HepG2 (cell line): ENCODE measurements around the gene GAD1. TPM values are rescaled to one million over a fixed set of nuclear protein-coding genes. Genes with fewer than 3 reads are reported as not detected.
A peak's percentile ranks its signal among the peaks of the same experiment; 100 is the strongest.

Experiments used
- ETV5 ChIP-seq: IDR thresholded peaks from 2 replicates; pipeline ENCODE4 v1.6.1; 2018; ENCODE audit warnings: missing biosample characterization, missing genetic modification reagents, inconsistent platforms, borderline replicate concordance
- GMEB1 ChIP-seq: sonication (generic); formaldehyde crosslinking; IDR thresholded peaks from 2 replicates; pipeline ENCODE4 v1.5.1; 2020; ENCODE audit warnings: missing genetic modification reagents, mild to moderate bottlenecking, borderline replicate concordance
- GPN1 ChIP-seq: sonication (generic); formaldehyde crosslinking; IDR thresholded peaks from 2 replicates; pipeline ENCODE4 v1.5.1; 2020; ENCODE audit warnings: missing genetic modification reagents, borderline replicate concordance
- NR2F2 ChIP-seq: IDR thresholded peaks from 2 replicates; pipeline ENCODE4 v1.6.1; 2012; ENCODE audit warnings: low read depth, inconsistent platforms, borderline replicate concordance
- RXRB ChIP-seq: IDR thresholded peaks from 2 replicates; pipeline ENCODE4 v1.6.1; 2016; ENCODE audit warnings: borderline replicate concordance, missing genetic modification reagents, missing compliant biosample characterization
- SMAD1 ChIP-seq: sonication (generic); formaldehyde crosslinking; IDR thresholded peaks from 2 replicates; pipeline ENCODE4 v1.4.0; 2020; ENCODE audit warnings: missing genetic modification reagents, low read depth, mild to moderate bottlenecking, borderline replicate concordance
- SRF ChIP-seq: IDR thresholded peaks from 2 replicates; pipeline ENCODE4 v1.6.1; 2011; ENCODE audit warnings: mild to moderate bottlenecking, low read depth, low read length, moderate library complexity
- ZBTB10 ChIP-seq: sonication (generic); formaldehyde crosslinking; IDR thresholded peaks from 2 replicates; pipeline ENCODE4 v1.4.0; 2020; ENCODE audit warnings: missing genetic modification reagents, borderline replicate concordance
- ZNF557 ChIP-seq: sonication (generic); formaldehyde crosslinking; IDR thresholded peaks from 2 replicates; pipeline ENCODE4 v1.4.0; 2020; ENCODE audit warnings: missing genetic modification reagents
- ZNF781 ChIP-seq: sonication (generic); formaldehyde crosslinking; IDR thresholded peaks from 2 replicates; pipeline ENCODE4 v1.5.1; 2020; ENCODE audit warnings: borderline replicate concordance, mild to moderate bottlenecking, missing genetic modification reagents; ENCODE audit errors: not compliant biosample characterization
- ZSCAN5A ChIP-seq: sonication (generic); formaldehyde crosslinking; IDR thresholded peaks from 2 replicates; pipeline ENCODE4 v1.8.0; 2022; ENCODE audit warnings: mild to moderate bottlenecking, missing genetic modification reagents, borderline replicate concordance
- ZZZ3 ChIP-seq: sonication (generic); formaldehyde crosslinking; IDR thresholded peaks from 2 replicates; pipeline ENCODE4 v1.4.0; 2020; ENCODE audit warnings: missing genetic modification reagents, mild to moderate bottlenecking, borderline replicate concordance
- polyA plus RNA-seq, 8 experiments: library from polyadenylated mRNA; depleted of rRNA in 3 of 8; stranded (reverse) in 7 of 8; unstranded in 1 of 8; fragments of >200 nt; fragmentation: Illumina TruSeq in 4 of 8; extraction: Trizol in 4 of 8; gene quantifications; 2 replicates each; pipeline versions ENCODE4 v1.2.1 to v1.2.3, GENCODE V29; 2011 to 2016; ENCODE audit warnings: low read depth in 4 of 8, missing spikeins in 1 of 8, mixed read lengths in 1 of 8; ENCODE audit not compliant: insufficient read depth in 1 of 8
- total RNA-seq, 5 experiments: library from RNA; depleted of rRNA; stranded (reverse); fragments of >200 nt; fragmentation: Illumina TruSeq; extraction: Trizol; gene quantifications; 2 replicates each; pipeline ENCODE4 v1.2.3, GENCODE V29; 2016; ENCODE audit warnings: low read depth in 1 of 5
- TF ChIP-seq, protein P1 (sequence below): sonication (generic); formaldehyde crosslinking; IDR thresholded peaks from 2 replicates; pipeline ENCODE4 v1.4.0; 2020; ENCODE audit warnings: mild to moderate bottlenecking, missing genetic modification reagents

The GAD1 gene
- total and polyA plus RNA-seq, 2 of the 13 experiments (the other 11 are each of a cell fraction or from before 2014, with no cell fraction given), result 0.09 to 0.13 TPM

- TF ChIP-seq ZBTB10 (CRISPR knock-in tag) (no peak), RXRB (no peak), ZNF781 (CRISPR knock-in tag) (no peak), ETV5 (CRISPR knock-in tag) (peak; percentile 38; the same call in 1 of the 2 replicates), ZNF557 (CRISPR knock-in tag) (0 out of 2 replicates have a peak, but pooled peaks have one; percentile 37), NR2F2 (no peak), GPN1 (no peak), ZZZ3 (CRISPR knock-in tag) (0 out of 2 replicates have a peak, but pooled peaks have one; percentile 62), SRF (peak; percentile 50), GMEB1 (CRISPR knock-in tag) (no peak), SMAD1 (CRISPR knock-in tag) (peak; percentile 70; the same call in 1 of the 2 replicates), ZSCAN5A (CRISPR knock-in tag) (no peak)
- TF ChIP-seq, protein P1, sequence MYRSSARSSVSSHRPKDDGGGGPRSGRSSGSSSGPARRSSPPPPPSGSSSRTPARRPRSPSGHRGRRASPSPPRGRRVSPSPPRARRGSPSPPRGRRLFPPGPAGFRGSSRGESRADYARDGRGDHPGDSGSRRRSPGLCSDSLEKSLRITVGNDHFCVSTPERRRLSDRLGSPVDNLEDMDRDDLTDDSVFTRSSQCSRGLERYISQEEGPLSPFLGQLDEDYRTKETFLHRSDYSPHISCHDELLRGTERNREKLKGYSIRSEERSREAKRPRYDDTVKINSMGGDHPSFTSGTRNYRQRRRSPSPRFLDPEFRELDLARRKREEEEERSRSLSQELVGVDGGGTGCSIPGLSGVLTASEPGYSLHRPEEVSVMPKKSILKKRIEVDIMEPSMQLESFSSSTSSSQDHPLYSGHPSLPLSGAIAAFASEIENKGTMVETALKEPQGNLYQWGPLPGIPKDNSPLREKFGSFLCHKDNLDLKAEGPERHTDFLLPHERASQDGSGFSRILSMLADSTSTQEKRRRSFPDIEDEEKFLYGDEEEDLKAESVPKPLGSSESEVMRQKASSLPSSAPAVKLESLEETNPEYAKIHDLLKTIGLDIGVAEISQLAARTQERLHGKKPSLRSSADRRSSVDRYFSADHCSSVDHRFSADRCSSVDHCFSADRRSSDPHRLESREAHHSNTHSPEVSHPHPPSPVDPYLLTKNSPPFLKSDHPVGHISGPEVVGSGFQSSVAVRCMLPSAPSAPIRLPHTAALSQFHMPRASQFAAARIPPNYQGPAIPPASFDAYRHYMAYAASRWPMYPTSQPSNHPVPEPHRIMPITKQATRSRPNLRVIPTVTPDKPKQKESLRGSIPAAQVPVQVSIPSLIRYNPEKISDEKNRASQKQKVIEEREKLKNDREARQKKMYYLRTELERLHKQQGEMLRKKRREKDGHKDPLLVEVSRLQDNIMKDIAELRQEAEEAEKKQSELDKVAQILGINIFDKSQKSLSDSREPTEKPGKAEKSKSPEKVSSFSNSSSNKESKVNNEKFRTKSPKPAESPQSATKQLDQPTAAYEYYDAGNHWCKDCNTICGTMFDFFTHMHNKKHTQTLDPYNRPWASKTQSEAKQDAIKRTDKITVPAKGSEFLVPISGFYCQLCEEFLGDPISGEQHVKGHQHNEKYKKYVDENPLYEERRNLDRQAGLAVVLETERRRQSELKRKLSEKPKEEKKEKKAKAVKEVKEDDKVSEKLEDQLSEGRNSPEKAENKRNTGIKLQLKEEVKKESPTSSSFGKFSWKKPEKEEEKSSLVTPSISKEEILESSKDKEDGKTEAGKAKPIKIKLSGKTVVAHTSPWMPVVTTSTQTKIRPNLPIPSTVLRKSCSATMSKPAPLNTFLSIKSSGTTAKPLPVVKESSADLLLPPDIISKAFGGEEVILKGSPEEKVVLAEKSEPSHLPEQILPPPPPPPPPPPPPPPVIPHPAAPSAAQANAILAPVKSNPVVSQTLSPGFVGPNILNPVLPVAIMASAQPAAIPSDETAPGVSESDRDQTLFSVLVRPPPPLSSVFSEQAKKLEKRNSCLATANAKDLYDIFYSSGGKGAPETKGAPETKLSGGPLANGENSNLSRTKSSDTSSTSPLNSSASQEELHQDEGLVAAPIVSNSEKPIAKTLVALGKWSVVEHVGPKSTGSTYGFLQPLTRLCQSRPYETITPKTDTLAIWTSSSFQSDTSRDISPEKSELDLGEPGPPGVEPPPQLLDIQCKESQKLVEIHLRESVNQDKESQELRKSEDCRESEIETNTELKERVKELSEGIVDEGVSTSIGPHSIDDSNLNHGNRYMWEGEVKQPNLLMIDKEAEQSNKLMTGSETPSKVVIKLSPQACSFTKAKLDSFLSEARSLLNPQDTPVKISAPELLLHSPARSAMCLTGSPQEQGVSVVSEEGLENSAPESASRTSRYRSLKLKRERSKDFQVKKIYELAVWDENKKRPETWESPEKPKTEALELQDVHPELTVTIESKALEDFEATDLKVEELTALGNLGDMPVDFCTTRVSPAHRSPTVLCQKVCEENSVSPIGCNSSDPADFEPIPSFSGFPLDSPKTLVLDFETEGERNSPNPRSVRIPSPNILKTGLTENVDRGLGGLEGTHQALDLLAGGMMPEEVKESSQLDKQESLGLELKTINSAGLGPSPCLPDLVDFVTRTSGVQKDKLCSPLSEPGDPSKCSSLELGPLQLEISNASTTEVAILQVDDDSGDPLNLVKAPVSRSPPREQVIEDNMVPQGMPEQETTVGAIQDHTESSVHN (CRISPR knock-in tag), result peak; percentile 58; the same call in 1 of the 2 replicates
Observed at GRCh38 chr2:170770606-170771420, 45.9 kb upstream of the GAD1 start (continued).
